ENCODE results near the gene KIAA1549.
"Not testable (repeated sequence)": the region's sequence is repeated elsewhere in the genome, so short reads cannot be mapped to it uniquely, and the experiment has no call there.

The KIAA1549 gene

DNA sequence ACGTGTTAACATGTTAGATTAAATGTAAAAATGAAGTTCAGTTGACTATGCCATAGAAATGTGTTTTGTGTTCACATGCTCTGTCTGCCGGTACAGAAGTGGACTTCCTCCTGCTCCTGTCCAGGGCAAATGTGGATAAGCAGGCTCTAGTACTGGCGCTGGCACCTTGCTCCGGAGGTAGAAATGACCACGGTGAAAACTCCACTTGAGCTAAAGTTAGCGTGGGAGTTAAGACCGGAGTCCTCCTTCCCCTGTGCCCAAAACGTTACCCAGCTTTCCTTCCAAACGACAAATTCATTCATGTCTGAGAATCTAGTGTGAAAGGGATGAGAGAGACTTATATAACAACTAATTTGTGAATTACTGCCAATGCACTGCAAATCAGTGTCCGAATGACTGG lies 148.2 kb downstream of the KIAA1549 start:
- Histone ChIP-seq H3K9ac (ENCODE audit: low read length) (no peak overlapping the region), H3K27me3 (ENCODE audit: control insufficient read depth, insufficient read depth, low read length) (no peaks in the 10 kb centered on the region)

GRCh38 chr7:138829335-138829734 lies 151.9 kb downstream of the KIAA1549 start:
- Histone ChIP-seq H3K4me3 (ENCODE audit: low read depth, low read length) (no peak overlapping the region), H3K4me1 (ENCODE audit: control insufficient read depth, insufficient read depth, low read length) (no peaks in the 10 kb centered on the region), H3K9ac (ENCODE audit: low read length) (no peak overlapping the region), H3K9me3 (ENCODE audit: control insufficient read depth, insufficient read depth, low read depth, low read length) (no peaks in the 10 kb centered on the region; the same call in 1 of the 2 replicates), H3K36me3 (ENCODE audit: control insufficient read depth, insufficient read depth, low read length) (0 out of 2 replicates have a peak, but pooled peaks cover under 1% of the 10 kb centered on the region), H3K27me3 (ENCODE audit: control insufficient read depth, insufficient read depth, low read length) (no peaks in the 10 kb centered on the region), H3K27ac (ENCODE audit: low read depth, low read length) (no peak overlapping the region)

More for the DNA sequence above, 148.2 kb downstream of the KIAA1549 start:
- Histone ChIP-seq H3K4me1 (ENCODE audit: control insufficient read depth, insufficient read depth, low read length) (no peaks in the 10 kb centered on the region), H3K36me3 (ENCODE audit: control insufficient read depth, insufficient read depth, low read length) (peaks cover 18% of the 10 kb centered on the region), H3K27ac (ENCODE audit: low read depth, low read length) (no peak overlapping the region), H3K9me3 (ENCODE audit: control insufficient read depth, insufficient read depth, low read depth, low read length) (no peaks in the 10 kb centered on the region), H3K4me3 (ENCODE audit: low read depth, low read length) (no peak overlapping the region)

- no peaks in the 10 kb centered on the region for H3K36me3 ChIP-seq (ENCODE audit: control insufficient read depth, insufficient read depth, low read length)
- H3K27ac ChIP-seq (ENCODE audit: low read depth, low read length) = no peak overlapping the region
- H3K4me1 ChIP-seq (ENCODE audit: control insufficient read depth, insufficient read depth, low read length) = no peaks in the 10 kb centered on the region
- H3K27me3 ChIP-seq (ENCODE audit: control insufficient read depth, insufficient read depth, low read length) = no peaks in the 10 kb centered on the region
- no peaks in the 10 kb centered on the region; the same call in 1 of the 2 replicates for H3K9me3 ChIP-seq (ENCODE audit: control insufficient read depth, insufficient read depth, low read depth, low read length)
- H3K4me3 ChIP-seq (ENCODE audit: low read depth, low read length) = no peak overlapping the region
- H3K9ac ChIP-seq (ENCODE audit: low read length) = no peak overlapping the region
Measured at GRCh38 chr7:138828302-138828701, 152.9 kb downstream of the KIAA1549 start.

DNA sequence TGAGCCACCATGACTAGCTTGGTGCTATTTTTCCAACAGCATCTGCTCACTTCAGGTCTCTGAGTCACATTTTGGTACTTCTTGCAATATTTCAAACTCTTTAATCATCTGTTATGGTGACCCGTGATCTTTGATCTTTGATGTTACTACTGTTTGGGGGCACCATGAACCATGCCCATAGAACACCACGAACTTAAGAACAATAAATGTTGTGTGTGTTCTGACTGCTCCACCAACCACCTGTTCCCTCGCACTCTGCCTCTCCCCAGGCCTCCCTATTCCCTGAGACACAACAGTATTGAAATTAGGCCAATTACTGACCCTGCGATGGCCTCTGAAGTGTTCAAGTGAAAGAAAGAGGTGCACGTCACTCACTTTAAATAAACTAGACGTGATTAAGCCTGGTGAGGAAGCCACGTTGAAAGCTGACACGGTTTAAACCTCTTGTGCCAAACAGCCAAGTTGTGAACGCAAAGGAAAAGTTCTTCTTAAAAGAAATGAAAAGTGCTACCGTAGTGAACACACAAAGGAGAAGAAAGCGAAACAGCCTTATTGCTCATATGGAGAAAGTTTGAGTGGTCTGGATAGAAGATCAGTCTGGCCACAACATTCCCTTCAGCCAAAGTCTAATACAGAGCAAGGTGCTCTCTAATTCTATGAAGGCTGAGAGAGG lies 156.0 kb downstream of the KIAA1549 start:
- Histone ChIP-seq H3K36me3 (ENCODE audit: control insufficient read depth, insufficient read depth, low read length) (no peaks in the 10 kb centered on the region), H3K4me1 (ENCODE audit: control insufficient read depth, insufficient read depth, low read length) (peaks cover 8% of the 10 kb centered on the region; the same call in 1 of the 2 replicates), H3K27ac (ENCODE audit: low read depth, low read length) (no peak overlapping the region), H3K9ac (ENCODE audit: low read length) (no peak overlapping the region), H3K9me3 (ENCODE audit: control insufficient read depth, insufficient read depth, low read depth, low read length) (no peaks in the 10 kb centered on the region; the same call in 1 of the 2 replicates), H3K4me3 (ENCODE audit: low read depth, low read length) (no peak overlapping the region), H3K27me3 (ENCODE audit: control insufficient read depth, insufficient read depth, low read length) (no peaks in the 10 kb centered on the region)

GRCh38 chr7:138822867-138823535 lies 158.2 kb downstream of the KIAA1549 start:
- H3K9ac ChIP-seq (ENCODE audit: low read length) = no peak overlapping the region
- H3K4me3 ChIP-seq (ENCODE audit: low read depth, low read length) = no peak overlapping the region
- H3K9me3 ChIP-seq (ENCODE audit: control insufficient read depth, insufficient read depth, low read depth, low read length) = no peaks in the 10 kb centered on the region; the same call in 1 of the 2 replicates
- H3K27me3 ChIP-seq (ENCODE audit: control insufficient read depth, insufficient read depth, low read length) = no peaks in the 10 kb centered on the region
- no peak overlapping the region for H3K27ac ChIP-seq (ENCODE audit: low read depth, low read length)
- H3K36me3 ChIP-seq (ENCODE audit: control insufficient read depth, insufficient read depth, low read length) = no peaks in the 10 kb centered on the region
- H3K4me1 ChIP-seq (ENCODE audit: control insufficient read depth, insufficient read depth, low read length) = peaks cover 8% of the 10 kb centered on the region; the same call in 1 of the 2 replicates

DNA sequence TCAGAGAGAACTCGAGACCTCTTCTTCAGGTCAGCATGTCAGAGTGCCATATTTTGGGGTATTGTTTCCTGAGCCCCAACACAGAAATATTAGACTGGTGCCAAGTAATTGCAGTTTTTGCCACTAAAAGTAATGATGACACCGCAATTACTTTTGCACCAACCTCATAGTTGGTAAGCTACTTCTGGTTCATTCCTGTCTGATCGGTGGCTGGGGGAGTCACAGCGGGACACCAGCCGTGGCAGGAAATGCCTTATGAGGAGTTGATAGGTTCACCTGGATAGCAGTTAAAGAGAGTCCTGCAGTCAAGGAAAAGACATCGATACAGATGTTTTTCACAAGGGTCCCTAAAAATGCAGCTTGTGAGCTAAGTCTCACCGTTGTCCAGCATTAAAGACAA lies 159.3 kb downstream of the KIAA1549 start:
- peaks cover 8% of the 10 kb centered on the region; the same call in 1 of the 2 replicates for H3K4me1 ChIP-seq (ENCODE audit: control insufficient read depth, insufficient read depth, low read length)
- no peaks in the 10 kb centered on the region for H3K36me3 ChIP-seq (ENCODE audit: control insufficient read depth, insufficient read depth, low read length)
- no peaks in the 10 kb centered on the region; the same call in 1 of the 2 replicates for H3K9me3 ChIP-seq (ENCODE audit: control insufficient read depth, insufficient read depth, low read depth, low read length)
- no peak overlapping the region for H3K27ac ChIP-seq (ENCODE audit: low read depth, low read length)
- H3K27me3 ChIP-seq (ENCODE audit: control insufficient read depth, insufficient read depth, low read length) = no peaks in the 10 kb centered on the region
- peak overlapping the region; percentile 15 for H3K9ac ChIP-seq (ENCODE audit: low read length)
- H3K4me3 ChIP-seq (ENCODE audit: low read depth, low read length) = no peak overlapping the region

DNA sequence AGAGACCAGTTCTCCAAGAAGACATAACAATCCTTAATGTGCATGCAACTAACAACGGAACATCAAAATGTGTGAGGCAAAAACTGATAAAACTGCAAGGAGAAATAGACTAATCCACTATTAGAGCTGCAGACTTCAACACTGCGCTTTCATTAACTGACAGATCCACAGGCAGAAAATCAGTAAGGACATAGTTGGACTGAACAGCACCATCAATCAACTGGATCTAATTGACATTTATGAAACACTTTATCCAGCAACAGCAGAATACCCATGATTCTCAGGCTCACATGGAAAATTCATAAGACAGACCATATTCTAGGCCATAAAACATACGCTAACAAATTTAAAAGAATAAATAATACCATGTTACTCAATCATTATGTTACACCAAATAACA lies 161.6 kb downstream of the KIAA1549 start:
- no peaks in the 10 kb centered on the region for H3K36me3 ChIP-seq (ENCODE audit: control insufficient read depth, insufficient read depth, low read length)
- H3K9me3 ChIP-seq (ENCODE audit: control insufficient read depth, insufficient read depth, low read depth, low read length) = no peaks in the 10 kb centered on the region
- no peak overlapping the region for H3K4me3 ChIP-seq (ENCODE audit: low read depth, low read length)
- no peaks in the 10 kb centered on the region for H3K27me3 ChIP-seq (ENCODE audit: control insufficient read depth, insufficient read depth, low read length)
- H3K4me1 ChIP-seq (ENCODE audit: control insufficient read depth, insufficient read depth, low read length) = peaks cover 8% of the 10 kb centered on the region; the same call in 1 of the 2 replicates
- H3K9ac ChIP-seq (ENCODE audit: low read length) = no peak overlapping the region
- H3K27ac ChIP-seq (ENCODE audit: low read depth, low read length) = no peak overlapping the region

- Histone ChIP-seq H3K9ac (ENCODE audit: low read length) (no peak overlapping the region), H3K27ac (ENCODE audit: low read depth, low read length) (no peak overlapping the region), H3K27me3 (ENCODE audit: control insufficient read depth, insufficient read depth, low read length) (no peaks in the 10 kb centered on the region), H3K4me3 (ENCODE audit: low read depth, low read length) (no peak overlapping the region), H3K36me3 (ENCODE audit: control insufficient read depth, insufficient read depth, low read length) (no peaks in the 10 kb centered on the region), H3K9me3 (ENCODE audit: control insufficient read depth, insufficient read depth, low read depth, low read length) (no peaks in the 10 kb centered on the region), H3K4me1 (ENCODE audit: control insufficient read depth, insufficient read depth, low read length) (no peaks in the 10 kb centered on the region; the same call in 1 of the 2 replicates)
Measured at GRCh38 chr7:138816650-138817049, 164.5 kb downstream of the KIAA1549 start.

GRCh38 chr7:138814816-138815332 lies 166.3 kb downstream of the KIAA1549 start:
- H3K9ac ChIP-seq (ENCODE audit: low read length) = no peak overlapping the region
- no peaks in the 10 kb centered on the region for H3K27me3 ChIP-seq (ENCODE audit: control insufficient read depth, insufficient read depth, low read length)
- H3K4me1 ChIP-seq (ENCODE audit: control insufficient read depth, insufficient read depth, low read length) = no peaks in the 10 kb centered on the region
- H3K9me3 ChIP-seq (ENCODE audit: control insufficient read depth, insufficient read depth, low read depth, low read length) = no peaks in the 10 kb centered on the region
- no peak overlapping the region for H3K4me3 ChIP-seq (ENCODE audit: low read depth, low read length)
- no peaks in the 10 kb centered on the region for H3K36me3 ChIP-seq (ENCODE audit: control insufficient read depth, insufficient read depth, low read length)
- no peak overlapping the region for H3K27ac ChIP-seq (ENCODE audit: low read depth, low read length)

GRCh38 chr7:138813945-138814344 lies 167.2 kb downstream of the KIAA1549 start:
- Histone ChIP-seq H3K4me3 (ENCODE audit: low read depth, low read length) (no peak overlapping the region), H3K9ac (ENCODE audit: low read length) (no peak overlapping the region), H3K27ac (ENCODE audit: low read depth, low read length) (no peak overlapping the region), H3K9me3 (ENCODE audit: control insufficient read depth, insufficient read depth, low read depth, low read length) (no peaks in the 10 kb centered on the region), H3K36me3 (ENCODE audit: control insufficient read depth, insufficient read depth, low read length) (no peaks in the 10 kb centered on the region), H3K27me3 (ENCODE audit: control insufficient read depth, insufficient read depth, low read length) (no peaks in the 10 kb centered on the region), H3K4me1 (ENCODE audit: control insufficient read depth, insufficient read depth, low read length) (no peaks in the 10 kb centered on the region)

DNA sequence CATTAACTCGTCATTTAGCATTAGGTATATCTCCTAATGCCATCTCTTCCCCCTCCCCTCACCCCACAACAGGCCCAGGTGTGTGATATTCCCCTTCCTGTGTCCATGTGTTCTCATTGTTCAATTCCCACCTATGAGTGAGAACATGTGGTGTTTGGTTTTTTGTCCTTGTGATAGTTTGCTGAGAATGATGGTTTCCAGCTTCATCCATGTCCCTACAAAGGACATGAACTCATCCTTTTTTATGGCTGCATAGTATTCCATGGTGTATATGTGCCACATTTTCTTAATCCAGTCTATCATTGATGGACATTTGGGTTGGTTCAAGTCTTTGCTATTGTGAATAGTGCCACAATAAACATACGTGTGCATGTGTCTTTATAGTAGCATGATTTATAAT lies 169.9 kb downstream of the KIAA1549 start:
- H3K9me3 ChIP-seq (ENCODE audit: control insufficient read depth, insufficient read depth, low read depth, low read length); H3K27me3 ChIP-seq (ENCODE audit: control insufficient read depth, insufficient read depth, low read length); H3K4me3 ChIP-seq (ENCODE audit: low read depth, low read length); H3K9ac ChIP-seq (ENCODE audit: low read length); H3K4me1 ChIP-seq (ENCODE audit: control insufficient read depth, insufficient read depth, low read length); H3K36me3 ChIP-seq (ENCODE audit: control insufficient read depth, insufficient read depth, low read length); H3K27ac ChIP-seq (ENCODE audit: low read depth, low read length): not testable (repeated sequence)

Data from HUES6 (cell line).